ENCODE measurements around the gene CRYGN.

- TF ChIP-seq CTCF (IDR thresholded peaks at IDR 0.05) = no peak
- no peak for TF ChIP-seq POLR2A (IDR thresholded peaks at IDR 0.05)
Measured at GRCh38 chr7:151440799-151441445, 981 bp upstream of the CRYGN start.
